Esophagus muscularis mucosa (tissue), 4 donors: ENCODE results near the gene ANKS1B.

Experiments
- CTCF ChIP-seq, 3 experiments: fragments of 200-600 bp in 2 of 3; fragments of 450-650 bp in 1 of 3; sonication (generic) in 2 of 3; IDR thresholded peaks; one replicate each; pipeline ENCODE4 v1.5.1; 2017 to 2019; ENCODE audit warnings: antibody characterized with exemption in 3 of 3, mild to moderate bottlenecking in 2 of 3, moderate library complexity in 1 of 3
- EP300 ChIP-seq: sonication (generic); formaldehyde crosslinking; IDR thresholded peaks from one replicate; pipeline ENCODE4 v1.6.1; 2017; ENCODE audit warnings: antibody characterized with exemption
- POLR2A ChIP-seq: fragments of 450-650 bp; IDR thresholded peaks from one replicate; pipeline ENCODE4 v1.6.1; 2017; ENCODE audit warnings: antibody characterized with exemption, moderate library complexity, mild to moderate bottlenecking, low read depth
- POLR2AphosphoS5 ChIP-seq, 2 donors: sonication (generic); formaldehyde crosslinking; IDR thresholded peaks; one replicate each; pipeline ENCODE4 v1.6.1; 2017; ENCODE audit warnings: antibody characterized with exemption in 2 of 2

- no peak for TF ChIP-seq CTCF (IDR thresholded peaks at IDR 0.05)
- no peak for TF ChIP-seq POLR2AphosphoS5 (IDR thresholded peaks at IDR 0.05)
- no peak for TF ChIP-seq POLR2A
- no peak for TF ChIP-seq EP300
Measured at GRCh38 chr12:98895086-98895651, 1089.6 kb downstream of the ANKS1B start.
